Measurements from ENCODE around the gene CNN2.

CNN2 gene

GRCh38 chr19:1025960-1026782, at the start of gene CNN2:
Gene CNN2 (plus strand): TSS chr19:1026608. CDS start chr19:1026662, 54 bp downstream.
- peak in 1 of 2 donors; percentile 61 for DNase-seq (ENCODE audit: low read depth in 2 of 2)

GRCh38 chr19:977058-977464, 49.3 kb upstream of the CNN2 start:
- no peak for DNase-seq (ENCODE audit: low read depth in 2 of 2)

- no peak for DNase-seq (ENCODE audit: low read depth in 2 of 2)
Observed at GRCh38 chr19:979318-979741, 47.1 kb upstream of the CNN2 start.

- no peak for DNase-seq (ENCODE audit: low read depth in 2 of 2)
Observed at GRCh38 chr19:980133-980998, 46.0 kb upstream of the CNN2 start.

- peak; percentile 49 to 69 for DNase-seq (ENCODE audit: low read depth in 2 of 2)
Observed at GRCh38 chr19:982567-983170, 43.7 kb upstream of the CNN2 start.

GRCh38 chr19:984165-984967, 42.0 kb upstream of the CNN2 start, which contains the start of gene WDR18:
Gene WDR18 (plus strand): TSS chr19:984345. CDS start chr19:984354, 9 bp downstream.
- DNase-seq (ENCODE audit: low read depth in 2 of 2), result peak; percentile 85 to 90

GRCh38 chr19:986083-986482, 40.3 kb upstream of the CNN2 start:
- DNase-seq (ENCODE audit: low read depth in 2 of 2), result no peak

GRCh38 chr19:988081-988480, 38.3 kb upstream of the CNN2 start:
- no peak for DNase-seq (ENCODE audit: low read depth in 2 of 2)

- no peak for DNase-seq (ENCODE audit: low read depth in 2 of 2)
Observed at GRCh38 chr19:988510-988909, 37.9 kb upstream of the CNN2 start.

GRCh38 chr19:989381-990081, 36.9 kb upstream of the CNN2 start:
- DNase-seq (ENCODE audit: low read depth in 2 of 2), result no peak

- no peak for DNase-seq (ENCODE audit: low read depth in 2 of 2)
Observed at GRCh38 chr19:990119-990571, 36.3 kb upstream of the CNN2 start.

GRCh38 chr19:990746-991145, 35.7 kb upstream of the CNN2 start:
- DNase-seq (ENCODE audit: low read depth in 2 of 2), result no peak

- peak; percentile 75 to 88 for DNase-seq (ENCODE audit: low read depth in 2 of 2)
Observed at GRCh38 chr19:991174-991931, 35.1 kb upstream of the CNN2 start.

- DNase-seq (ENCODE audit: low read depth in 2 of 2), result no peak
Observed at GRCh38 chr19:991932-992669, 34.3 kb upstream of the CNN2 start.

- DNase-seq (ENCODE audit: low read depth in 2 of 2), result no peak
Observed at GRCh38 chr19:992670-993055, 33.7 kb upstream of the CNN2 start.

GRCh38 chr19:993361-993830, 33.0 kb upstream of the CNN2 start:
- DNase-seq (ENCODE audit: low read depth in 2 of 2), result no peak

GRCh38 chr19:993831-994393, 32.5 kb upstream of the CNN2 start:
- DNase-seq (ENCODE audit: low read depth in 2 of 2), result no peak

- no peak for DNase-seq (ENCODE audit: low read depth in 2 of 2)
Observed at GRCh38 chr19:994516-994915, 31.9 kb upstream of the CNN2 start.

Data from stimulated activated CD4-positive, alpha-beta T cell treated with anti-CD3 and anti-CD28 coated beads, Interleukin-15, amount 100 ng/mL, for 48 hours (primary cell).